K562 (cell line): ENCODE results near the gene BNC1. TPM values are rescaled to one million over a fixed set of nuclear protein-coding genes. Genes with fewer than 3 reads are reported as not detected.

Source experiments
- ARID2 ChIP-seq: fragments of 450-650 bp; IDR thresholded peaks from 2 replicates; pipeline ENCODE4 v1.6.1; 2017; ENCODE audit warnings: antibody characterized with exemption, mild to moderate bottlenecking
- BHLHE40 ChIP-seq: IDR thresholded peaks from 2 replicates; pipeline ENCODE4 v1.6.1; 2011; ENCODE audit warnings: low read length, improper control_type of control experiment
- CREB3L1 ChIP-seq: fragments of 450-650 bp; IDR thresholded peaks from 2 replicates; pipeline ENCODE4 v1.6.1; 2014; ENCODE audit warnings: low read depth, mild to moderate bottlenecking, moderate library complexity, borderline replicate concordance
- EWSR1 ChIP-seq: fragments of 450-650 bp; IDR thresholded peaks from 2 replicates; pipeline ENCODE4 v1.6.1; 2018; ENCODE audit warnings: borderline replicate concordance, mild to moderate bottlenecking, low read depth, moderate library complexity; ENCODE audit not compliant: partially characterized antibody
- GATA2 ChIP-seq: sonication (generic); formaldehyde crosslinking; IDR thresholded peaks from 2 replicates; pipeline ENCODE4 v1.4.0; 2020; ENCODE audit warnings: mild to moderate bottlenecking, missing genetic modification reagents
- HNRNPLL ChIP-seq: fragments of 200-400 bp; formaldehyde crosslinking; IDR thresholded peaks from 2 replicates; pipeline ENCODE4 v1.6.1; 2017; ENCODE audit warnings: low read length, low read depth, mild to moderate bottlenecking; ENCODE audit not compliant: poor library complexity, severe bottlenecking
- MAFG ChIP-seq: fragments of 450-650 bp; conservative IDR thresholded peaks from 2 replicates; pipeline ENCODE4 v1.6.1; 2016; ENCODE audit warnings: missing genetic modification characterization, missing compliant biosample characterization
- MBD1 ChIP-seq: fragments of 250-450 bp; sonication (Bioruptor Pico); IDR thresholded peaks from 2 replicates; pipeline ENCODE4 v1.8.0; 2022; ENCODE audit warnings: inconsistent platforms
- MEF2D ChIP-seq: conservative IDR thresholded peaks from 2 replicates; pipeline ENCODE4 v1.6.1; 2016; ENCODE audit warnings: low read depth, missing genetic modification characterization, missing compliant biosample characterization
- MEIS2 ChIP-seq: fragments of 450-650 bp; IDR thresholded peaks from 2 replicates; pipeline ENCODE4 v1.6.1; 2014; ENCODE audit warnings: mild to moderate bottlenecking; ENCODE audit not compliant: partially characterized antibody
- NFIC ChIP-seq: fragments of 450-650 bp; IDR thresholded peaks from 2 replicates; pipeline ENCODE4 v1.6.1; 2017; ENCODE audit warnings: mild to moderate bottlenecking, inconsistent platforms
- PML ChIP-seq: IDR thresholded peaks from 2 replicates; pipeline ENCODE4 v1.6.1; 2012; ENCODE audit warnings: low read length, inconsistent platforms
- PTTG1 ChIP-seq: fragments of 450-650 bp; IDR thresholded peaks from 2 replicates; pipeline ENCODE4 v1.6.1; 2016; ENCODE audit warnings: low read depth, mild to moderate bottlenecking, missing genetic modification characterization, missing compliant biosample characterization
- RCOR1 ChIP-seq, 2 experiments: IDR thresholded peaks; 2 replicates each; pipeline ENCODE4 v1.6.1; 2012; ENCODE audit warnings: low read depth in 2 of 2, low read length in 2 of 2, borderline replicate concordance in 1 of 2, improper control_type of control experiment in 1 of 2
- SMAD4 ChIP-seq: fragments of 250-450 bp; sonication (Bioruptor Pico); conservative IDR thresholded peaks from 2 replicates; pipeline ENCODE4 v1.8.0; 2021; ENCODE audit warnings: inconsistent platforms, mild to moderate bottlenecking, moderate library complexity
- ZNF24 ChIP-seq: fragments of 450-650 bp; IDR thresholded peaks from 2 replicates; pipeline ENCODE4 v1.6.1; 2016
- polyA plus RNA-seq, 8 experiments: library from polyadenylated mRNA; depleted of rRNA in 4 of 8; stranded (reverse) in 5 of 8; unstranded in 3 of 8; fragments of >200 nt; fragmentation: Nextera tagmentation in 2 of 8; fragmentation: Illumina TruSeq in 1 of 8; extraction: Ambion mirVana in 2 of 8; extraction: Trizol in 1 of 8; gene quantifications; 2 replicates each; pipeline versions ENCODE4 v1.2.1 to v1.2.3, GENCODE V29; 2011 to 2014; ENCODE audit warnings: inconsistent platforms in 1 of 8, missing spikeins in 1 of 8
- total RNA-seq, 7 experiments: library from RNA; depleted of rRNA in 6 of 7; stranded (reverse); fragments of >200 nt in 6 of 7; fragmentation: Illumina TruSeq in 2 of 7; extraction: Trizol in 2 of 7; gene quantifications; 2 replicates each; pipeline versions ENCODE4 v1.2.1 to v1.2.3, GENCODE V29; 2011 to 2021; ENCODE audit warnings: low replicate concordance in 1 of 7

Gene BNC1
- total and polyA plus RNA-seq, 9 of the 15 experiments (the other 6 are each of a cell fraction or from before 2014, with no cell fraction given): not detected

- no peak for TF ChIP-seq CREB3L1
- TF ChIP-seq RCOR1 (IDR thresholded peaks at IDR 0.05; ENCODE audit: borderline replicate concordance in 1 of 2, low read depth in 2 of 2, low read length in 2 of 2): 0 out of 4 replicates have a peak, but pooled peaks of 1 of the 2 experiments have one; percentile 38
- TF ChIP-seq MEF2D (tag): no peak
- TF ChIP-seq HNRNPLL: no peak
- TF ChIP-seq BHLHE40: peak; percentile 63; the same call in 1 of the 2 replicates
- TF ChIP-seq ARID2: no peak
- no peak for TF ChIP-seq ZNF24
- no peak for TF ChIP-seq PML
- no peak for TF ChIP-seq MBD1 (CRISPR knock-in tag)
- TF ChIP-seq EWSR1: no peak
- TF ChIP-seq PTTG1: no peak
- no peak for TF ChIP-seq GATA2 (CRISPR knock-in tag)
- TF ChIP-seq NFIC: peak; percentile 54
- peak; percentile 87 for TF ChIP-seq MEIS2
- TF ChIP-seq MAFG (tag): no peak
- peak; percentile 50 for TF ChIP-seq SMAD4
Measured at GRCh38 chr15:83210619-83211018, 73.8 kb downstream of the BNC1 start (continued).
